ENCODE data around the gene PARD3B. TPM values are rescaled to one million over a fixed set of nuclear protein-coding genes. Genes with fewer than 3 reads are reported as not detected.

The PARD3B gene
- total RNA-seq, 1 experiment from 2014 or later = 2.0 TPM

- H3K4me1 ChIP-seq (ENCODE audit: control insufficient read depth in 1 of 2, insufficient read depth in 2 of 2, low read length in 2 of 2) = no peaks in the 10 kb centered on the region
- H2AFZ ChIP-seq (ENCODE audit: low read depth, low read length, poor library complexity, severe bottlenecking) = no peak overlapping the region
- no peak for DNase-seq (ENCODE audit: low read depth, low spot score)
- TF ChIP-seq POLR2AphosphoS5 (IDR thresholded peaks at IDR 0.05; ENCODE audit: low read depth, low read length) = no peak
- no peak for TF ChIP-seq EZH2 (IDR thresholded peaks at IDR 0.05)
- TF ChIP-seq ZNF274 (IDR thresholded peaks at IDR 0.05; ENCODE audit: low read depth, low read length) = no peak
- TF ChIP-seq CBX3 (IDR thresholded peaks at IDR 0.05; ENCODE audit: low read depth) = no peak
- TF ChIP-seq ZFX (IDR thresholded peaks at IDR 0.05) = no peak
- no peak for ATAC-seq
- H3K9ac ChIP-seq (ENCODE audit: low read length) = no peak overlapping the region
- RAD21 ChIA-PET (ENCODE audit: low non-redundant PET in 1 of 2, low total read pairs in 2 of 2, uncharacterized antibody in 2 of 2, unreplicated experiment in 2 of 2) = no interaction called here
- no TSS peak for BruUV-seq (replicated peaks)
- H3K4me3 ChIP-seq (replicated peaks in 1 of 2; ENCODE audit: low read depth in 1 of 2, low read length in 2 of 2) = no peak overlapping the region
- H3K79me2 ChIP-seq (ENCODE audit: insufficient read depth, low read length) = no peaks in the 10 kb centered on the region
- no peaks in the 10 kb centered on the region for H3K9me3 ChIP-seq (ENCODE audit: control insufficient read depth in 1 of 2, insufficient read depth in 1 of 2, low read depth in 1 of 2, low read length in 2 of 2)
- intact Hi-C loops (cut with micrococcal nuclease) = no loop called here
- no peaks in the 10 kb centered on the region for H3K27me3 ChIP-seq (ENCODE audit: insufficient read depth, low read length)
- POLR2A ChIA-PET = no interaction called here
- CTCF ChIA-PET = no interaction called here
- no peak overlapping the region for H3K27ac ChIP-seq (ENCODE audit: low read depth, low read length)
- H3K36me3 ChIP-seq (ENCODE audit: control insufficient read depth in 1 of 2, insufficient read depth in 2 of 2, low read length in 2 of 2) = no peaks in the 10 kb centered on the region
- no peak overlapping the region for H3K4me2 ChIP-seq (ENCODE audit: low read length)
- no peaks in the 10 kb centered on the region for H3K9me2 ChIP-seq (ENCODE audit: insufficient read depth)
- H4K20me1 ChIP-seq (ENCODE audit: insufficient read depth) = no peaks in the 10 kb centered on the region
Measured at GRCh38 chr2:204896146-204896545, 350.9 kb downstream of the PARD3B start.

- TF ChIP-seq EZH2phosphoT487 (IDR thresholded peaks at IDR 0.05; ENCODE audit: borderline replicate concordance) = no peak
- TF ChIP-seq, protein P1, sequence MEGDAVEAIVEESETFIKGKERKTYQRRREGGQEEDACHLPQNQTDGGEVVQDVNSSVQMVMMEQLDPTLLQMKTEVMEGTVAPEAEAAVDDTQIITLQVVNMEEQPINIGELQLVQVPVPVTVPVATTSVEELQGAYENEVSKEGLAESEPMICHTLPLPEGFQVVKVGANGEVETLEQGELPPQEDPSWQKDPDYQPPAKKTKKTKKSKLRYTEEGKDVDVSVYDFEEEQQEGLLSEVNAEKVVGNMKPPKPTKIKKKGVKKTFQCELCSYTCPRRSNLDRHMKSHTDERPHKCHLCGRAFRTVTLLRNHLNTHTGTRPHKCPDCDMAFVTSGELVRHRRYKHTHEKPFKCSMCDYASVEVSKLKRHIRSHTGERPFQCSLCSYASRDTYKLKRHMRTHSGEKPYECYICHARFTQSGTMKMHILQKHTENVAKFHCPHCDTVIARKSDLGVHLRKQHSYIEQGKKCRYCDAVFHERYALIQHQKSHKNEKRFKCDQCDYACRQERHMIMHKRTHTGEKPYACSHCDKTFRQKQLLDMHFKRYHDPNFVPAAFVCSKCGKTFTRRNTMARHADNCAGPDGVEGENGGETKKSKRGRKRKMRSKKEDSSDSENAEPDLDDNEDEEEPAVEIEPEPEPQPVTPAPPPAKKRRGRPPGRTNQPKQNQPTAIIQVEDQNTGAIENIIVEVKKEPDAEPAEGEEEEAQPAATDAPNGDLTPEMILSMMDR (IDR thresholded peaks at IDR 0.05 in 2 of 3, conservative IDR thresholded peaks at IDR 0.05 in 1 of 3; ENCODE audit: borderline replicate concordance in 1 of 3, insufficient read depth in 1 of 3, low read depth in 2 of 3, low read length in 2 of 3) = no peak
- H3K9ac ChIP-seq (ENCODE audit: low read length) = no peak overlapping the region
- H3K79me2 ChIP-seq (ENCODE audit: insufficient read depth, low read length) = no peaks in the 10 kb centered on the region
- ChIA-PET RAD21 (ENCODE audit: low non-redundant PET in 1 of 2, low total read pairs in 2 of 2, uncharacterized antibody in 2 of 2, unreplicated experiment in 2 of 2) (no interaction called here), POLR2A (no interaction called here), CTCF (no interaction called here)
- H4K20me1 ChIP-seq (ENCODE audit: insufficient read depth) = no peaks in the 10 kb centered on the region
- BruUV-seq (replicated peaks) = no TSS peak
- H2AFZ ChIP-seq (ENCODE audit: low read depth, low read length, poor library complexity, severe bottlenecking) = no peak overlapping the region
- no peaks in the 10 kb centered on the region for H3K9me3 ChIP-seq (ENCODE audit: control insufficient read depth in 1 of 2, insufficient read depth in 1 of 2, low read depth in 1 of 2, low read length in 2 of 2)
- H3K4me2 ChIP-seq (ENCODE audit: low read length) = no peak overlapping the region
- H3K36me3 ChIP-seq (ENCODE audit: control insufficient read depth in 1 of 2, insufficient read depth in 2 of 2, low read length in 2 of 2) = no peaks in the 10 kb centered on the region
- H3K27me3 ChIP-seq (ENCODE audit: insufficient read depth, low read length) = no peaks in the 10 kb centered on the region
- no peaks in the 10 kb centered on the region for H3K4me1 ChIP-seq (ENCODE audit: control insufficient read depth in 1 of 2, insufficient read depth in 2 of 2, low read length in 2 of 2)
- no peaks in the 10 kb centered on the region for H3K9me2 ChIP-seq (ENCODE audit: insufficient read depth)
- H3K4me3 ChIP-seq (replicated peaks in 1 of 2; ENCODE audit: low read depth in 1 of 2, low read length in 2 of 2) = no peak overlapping the region
- intact Hi-C loops (cut with micrococcal nuclease) = no loop called here
- DNase-seq (ENCODE audit: low read depth, low spot score) = no peak
- ATAC-seq = no peak
- H3K27ac ChIP-seq (ENCODE audit: low read depth, low read length) = no peak overlapping the region
Measured at GRCh38 chr2:204897561-204897960, 352.3 kb downstream of the PARD3B start.
